GM12891 (cell line): ENCODE results near the gene SMYD4.

Experiments used
- POLR2A ChIP-seq: IDR thresholded peaks from 2 replicates; pipeline ENCODE4 v1.6.1; 2011; ENCODE audit warnings: low read depth, low read length, control low read depth
- POLR2AphosphoS5 ChIP-seq: IDR thresholded peaks from 2 replicates; pipeline ENCODE4 v1.6.1; 2011; ENCODE audit warnings: low read depth, low read length, control low read depth
- POU2F2 ChIP-seq: IDR thresholded peaks from 2 replicates; pipeline ENCODE4 v1.6.1; 2011; ENCODE audit warnings: low read depth, mild to moderate bottlenecking, control low read depth, low read length, moderate library complexity
- SPI1 ChIP-seq: IDR thresholded peaks from 2 replicates; pipeline ENCODE4 v1.6.1; 2011; ENCODE audit warnings: low read depth, low read length, control low read depth
- TAF1 ChIP-seq: IDR thresholded peaks from 2 replicates; pipeline ENCODE4 v1.6.1; 2011; ENCODE audit warnings: low read depth, low read length, control low read depth

GRCh38 chr17:1764284-1764683, 65.4 kb downstream of the SMYD4 start:
- TF ChIP-seq POLR2A (no peak), POLR2AphosphoS5 (no peak), TAF1 (no peak), SPI1 (no peak), POU2F2 (no peak)
